CD4-positive, alpha-beta T cell (primary cell): ENCODE data around the gene ESRRG. TPM values are rescaled to one million over a fixed set of nuclear protein-coding genes. Genes with fewer than 3 reads are reported as not detected.

ENCODE experiments used
- ATAC-seq: fragments of 200-7000 bp; cut with Tn5 transposase; one replicate; pipeline ENCODE4 v1.10.0; 2022; ENCODE audit warnings: mild to moderate bottlenecking; ENCODE audit not compliant: poor library complexity
- CTCF ChIA-PET: fragments of 350-600 bp; sonication (Branson Sonifier 250); formaldehyde crosslinking; loops from one replicate; lab custom pipeline; 2021; ENCODE audit warnings: antibody characterized with exemption, inconsistent platforms; lab: Charles Lee
- POLR2A ChIA-PET: fragments of 350-600 bp; sonication (Branson Sonifier 250); formaldehyde crosslinking; loops from one replicate; lab custom pipeline; 2021; ENCODE audit warnings: antibody characterized with exemption, inconsistent platforms; lab: Charles Lee
- DNase-seq, 14 experiments: peaks; one replicate each; pipeline ENCODE4 v3.0.0-alpha.2; 2013 to 2020; ENCODE audit warnings: mixed read lengths in 2 of 14
- H3K27ac ChIP-seq, 2 donors: one replicate each; pipeline versions ENCODE4 v1.5.1 to v1.7.0; 2013; ENCODE audit warnings: low read length in 2 of 2, low read depth in 1 of 2, mild to moderate bottlenecking in 1 of 2
- H3K27me3 ChIP-seq, 2 experiments: 1 replicate in 1 of 2; 2 replicates in 1 of 2; pipeline versions ENCODE4 v1.6.1 to v1.7.0; 2013; ENCODE audit warnings: low read length in 2 of 2, control low read depth in 1 of 2, mild to moderate bottlenecking in 1 of 2, moderate library complexity in 1 of 2; ENCODE audit not compliant: insufficient read depth in 2 of 2, control insufficient read depth in 1 of 2
- H3K36me3 ChIP-seq: one replicate; pipeline ENCODE4 v1.6.1; 2013; ENCODE audit warnings: low read length, control low read depth; ENCODE audit not compliant: insufficient read depth
- H3K4me1 ChIP-seq: one replicate; pipeline ENCODE4 v1.6.1; 2013; ENCODE audit warnings: low read length, control low read depth; ENCODE audit not compliant: insufficient read depth
- H3K4me3 ChIP-seq: one replicate; pipeline ENCODE4 v1.5.1; 2013; ENCODE audit warnings: mild to moderate bottlenecking, low read length, moderate library complexity
- H3K9me3 ChIP-seq, 2 experiments: 1 replicate in 1 of 2; 2 replicates in 1 of 2; pipeline versions ENCODE4 v1.6.1 to v1.7.0; 2013; ENCODE audit warnings: low read length in 2 of 2, mild to moderate bottlenecking in 2 of 2, control low read depth in 1 of 2, moderate library complexity in 1 of 2; ENCODE audit not compliant: control insufficient read depth in 1 of 2, insufficient read depth in 1 of 2
- H3K27ac Mint-ChIP-seq: one replicate; pipeline ENCODE4 v1.8.0; 2020; ENCODE audit warnings: mixed read lengths
- H3K27me3 Mint-ChIP-seq: one replicate; pipeline ENCODE4 v1.8.0; 2021; ENCODE audit warnings: mixed read lengths
- H3K36me3 Mint-ChIP-seq: one replicate; pipeline ENCODE4 v1.8.0; 2021; ENCODE audit warnings: low read depth, mixed read lengths
- H3K4me1 Mint-ChIP-seq: one replicate; pipeline ENCODE4 v1.8.0; 2021; ENCODE audit warnings: low read depth, mixed read lengths
- H3K4me3 Mint-ChIP-seq: one replicate; pipeline ENCODE4 v1.8.0; 2020; ENCODE audit warnings: mild to moderate bottlenecking, mixed read lengths
- H3K9me3 Mint-ChIP-seq: one replicate; pipeline ENCODE4 v1.8.0; 2020; ENCODE audit warnings: mixed read lengths
- intact Hi-C, 2 experiments: fragments of 100-400 bp; cut with DNase I in 1 of 2; cut with micrococcal nuclease in 1 of 2; formaldehyde crosslinking; loops; one replicate each; pipeline versions ENCODE4 v1.15.1 to v1.9.0; 2023 to 2025; cut with DNase I, micrococcal nuclease
- total RNA-seq, 174 experiments: library from RNA in 2 of 174; stranded (reverse) in 2 of 174; gene quantifications; one replicate each; pipeline ENCODE4 v1.2.3 and lab custom pipeline; 2021 to 2026
- TF ChIP-seq, protein P1 (sequence below): fragments of 200-600 bp; IDR thresholded peaks from one replicate; pipeline ENCODE4 v1.8.0; 2022; ENCODE audit warnings: antibody characterized with exemption, mild to moderate bottlenecking

ESRRG gene
- total RNA-seq, 2 experiments from 2014 or later, result not detected

DNA sequence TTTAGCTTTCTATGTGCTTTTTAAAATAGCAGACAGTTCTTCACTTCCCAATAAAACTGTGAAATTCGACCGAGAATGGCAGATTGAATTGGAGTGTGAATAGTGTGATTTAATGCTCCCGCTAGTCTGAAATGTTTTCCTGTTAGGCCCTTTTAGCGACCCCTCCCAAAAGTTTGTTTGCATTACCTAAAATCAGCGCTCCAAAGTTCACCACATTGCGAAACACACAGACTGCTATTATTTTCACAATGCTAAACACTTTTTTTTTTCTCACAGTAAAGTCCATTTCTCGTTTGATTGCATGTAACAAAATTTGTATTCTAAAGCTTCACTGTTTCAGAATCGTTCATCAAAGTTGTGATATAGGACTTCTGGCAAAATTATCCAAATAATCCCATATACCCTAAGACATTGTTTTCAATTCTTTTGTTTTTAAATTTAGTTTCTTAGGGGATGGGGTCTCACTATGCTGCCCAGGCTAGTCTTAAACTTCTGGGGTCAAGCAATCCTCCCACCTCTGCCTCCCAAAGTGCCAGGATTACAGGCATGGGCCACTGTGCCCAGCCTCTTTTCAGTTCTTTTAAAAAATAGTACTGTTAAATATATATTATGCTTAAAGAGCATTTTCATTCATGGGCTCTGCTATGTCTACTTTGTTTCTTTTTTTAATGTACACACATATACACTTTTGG, 223.5 kb downstream of the ESRRG start:
- peaks cover 3% of the 10 kb centered on the region for H3K9me3 Mint-ChIP-seq

DNA sequence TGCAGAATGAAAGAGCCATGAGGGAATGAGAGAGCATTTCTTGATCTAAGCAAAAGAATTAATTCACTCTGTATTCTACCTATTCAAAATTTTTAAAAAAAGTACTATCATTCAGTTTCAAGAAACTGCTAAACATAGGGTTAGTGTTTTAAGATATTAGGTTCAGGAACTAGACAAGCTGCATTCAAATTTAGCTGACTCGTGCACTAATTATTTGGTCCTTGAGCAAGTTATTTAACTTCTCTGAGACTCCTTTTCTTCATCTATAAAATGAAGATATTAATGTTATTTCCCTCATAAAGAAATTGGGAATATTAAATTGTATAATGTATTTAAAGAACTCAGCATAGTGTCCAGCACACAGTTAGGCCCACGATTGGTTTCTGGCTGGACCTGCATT, 225.0 kb downstream of the ESRRG start:
- Mint-ChIP-seq H3K9me3 (peaks cover 4% of the 10 kb centered on the region), H3K27me3 (no peaks in the 10 kb centered on the region), H3K27ac (no peak overlapping the region), H3K36me3 (no peaks in the 10 kb centered on the region), H3K4me3 (no peak overlapping the region), H3K4me1 (no peaks in the 10 kb centered on the region)
- DNase-seq (no peak), ATAC-seq (no peak)
- intact Hi-C loops, result no loop called here
- peaks cover 0 to 4% of the 10 kb centered on the region in 2 experiments for H3K9me3 ChIP-seq
- CTCF ChIA-PET, result no interaction called here
- no peak overlapping the region for H3K27ac ChIP-seq
- H3K36me3 ChIP-seq, result no peaks in the 10 kb centered on the region
- TF ChIP-seq, protein P1, sequence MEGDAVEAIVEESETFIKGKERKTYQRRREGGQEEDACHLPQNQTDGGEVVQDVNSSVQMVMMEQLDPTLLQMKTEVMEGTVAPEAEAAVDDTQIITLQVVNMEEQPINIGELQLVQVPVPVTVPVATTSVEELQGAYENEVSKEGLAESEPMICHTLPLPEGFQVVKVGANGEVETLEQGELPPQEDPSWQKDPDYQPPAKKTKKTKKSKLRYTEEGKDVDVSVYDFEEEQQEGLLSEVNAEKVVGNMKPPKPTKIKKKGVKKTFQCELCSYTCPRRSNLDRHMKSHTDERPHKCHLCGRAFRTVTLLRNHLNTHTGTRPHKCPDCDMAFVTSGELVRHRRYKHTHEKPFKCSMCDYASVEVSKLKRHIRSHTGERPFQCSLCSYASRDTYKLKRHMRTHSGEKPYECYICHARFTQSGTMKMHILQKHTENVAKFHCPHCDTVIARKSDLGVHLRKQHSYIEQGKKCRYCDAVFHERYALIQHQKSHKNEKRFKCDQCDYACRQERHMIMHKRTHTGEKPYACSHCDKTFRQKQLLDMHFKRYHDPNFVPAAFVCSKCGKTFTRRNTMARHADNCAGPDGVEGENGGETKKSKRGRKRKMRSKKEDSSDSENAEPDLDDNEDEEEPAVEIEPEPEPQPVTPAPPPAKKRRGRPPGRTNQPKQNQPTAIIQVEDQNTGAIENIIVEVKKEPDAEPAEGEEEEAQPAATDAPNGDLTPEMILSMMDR, result no peak
- POLR2A ChIA-PET, result no interaction called here
- no peak overlapping the region for H3K4me3 ChIP-seq
- H3K4me1 ChIP-seq, result no peaks in the 10 kb centered on the region
- H3K27me3 ChIP-seq, result no peaks in the 10 kb centered on the region

More for the DNA sequence above, 223.5 kb downstream of the ESRRG start:
- intact Hi-C loops, result no loop called here
- Mint-ChIP-seq H3K36me3 (no peaks in the 10 kb centered on the region), H3K4me1 (no peaks in the 10 kb centered on the region), H3K4me3 (no peak overlapping the region), H3K27ac (no peak overlapping the region), H3K27me3 (no peaks in the 10 kb centered on the region)
- Histone ChIP-seq H3K27me3 (no peaks in the 10 kb centered on the region), H3K27ac (no peak overlapping the region), H3K4me1 (no peaks in the 10 kb centered on the region), H3K9me3 (no peaks in the 10 kb centered on the region), H3K4me3 (no peak overlapping the region), H3K36me3 (no peaks in the 10 kb centered on the region)
- no peak for DNase-seq
- TF ChIP-seq, protein P1, result no peak
- CTCF ChIA-PET, result no interaction called here
- POLR2A ChIA-PET, result no interaction called here
- ATAC-seq, result no peak

GRCh38 chr1:216485042-216485441, 238.2 kb downstream of the ESRRG start:
- ATAC-seq, result no peak
- Histone ChIP-seq H3K9me3 (no peaks in the 10 kb centered on the region), H3K27ac (no peak overlapping the region), H3K4me1 (no peaks in the 10 kb centered on the region), H3K4me3 (no peak overlapping the region), H3K27me3 (no peaks in the 10 kb centered on the region), H3K36me3 (no peaks in the 10 kb centered on the region)
- TF ChIP-seq, protein P1, result no peak
- Mint-ChIP-seq H3K4me3 (no peak overlapping the region), H3K27ac (no peak overlapping the region), H3K9me3 (peaks cover 14% of the 10 kb centered on the region), H3K4me1 (no peaks in the 10 kb centered on the region), H3K27me3 (no peaks in the 10 kb centered on the region), H3K36me3 (no peaks in the 10 kb centered on the region)
- ChIA-PET POLR2A (no interaction called here), CTCF (no interaction called here)
- DNase-seq, result no peak
- intact Hi-C loops, result no loop called here
